Stomach (tissue), 4 donors: ENCODE results near the gene TMEM198.

Source experiments
- CTCF ChIP-seq, 7 experiments: fragments of 450-650 bp in 4 of 7; fragments of 200-600 bp in 3 of 7; sonication (generic) in 3 of 7; IDR thresholded peaks; one replicate each; pipeline ENCODE4 v1.5.1; 2016 to 2019; ENCODE audit warnings: antibody characterized with exemption in 7 of 7, control low read depth in 2 of 7, mild to moderate bottlenecking in 1 of 7
- EP300 ChIP-seq: sonication (generic); formaldehyde crosslinking; IDR thresholded peaks from one replicate; pipeline ENCODE4 v1.6.1; 2017; ENCODE audit warnings: antibody characterized with exemption
- POLR2A ChIP-seq, 4 donors: fragments of 450-650 bp; IDR thresholded peaks; one replicate each; pipeline ENCODE4 v1.6.1; 2016; ENCODE audit warnings: antibody characterized with exemption in 4 of 4, control low read depth in 2 of 4, mild to moderate bottlenecking in 1 of 4, moderate library complexity in 1 of 4

GRCh38 chr2:219552382-219553167, 8.7 kb downstream of the TMEM198 start:
- TF ChIP-seq CTCF (IDR thresholded peaks at IDR 0.05): no peak
- TF ChIP-seq POLR2A (IDR thresholded peaks at IDR 0.05): no peak
- TF ChIP-seq EP300: no peak
